ENCODE results near the gene LRRN2. TPM values are rescaled to one million over a fixed set of nuclear protein-coding genes. Genes with fewer than 3 reads are reported as not detected.

The LRRN2 gene
- total and polyA plus RNA-seq, 9 donors: 0.23 to 9.7 (median 3.7) TPM

GRCh38 chr1:204731985-204732575 lies 46.5 kb upstream of the LRRN2 start:
- no peak overlapping the region for H3K27ac ChIP-seq
- H3K36me3 ChIP-seq: no peaks in the 10 kb centered on the region
- 83 to 89% (median 87%) methylated on average over 5 of the region's 5 CpGs for WGBS, 3 donors
- DNase-seq: no peak
- no peak overlapping the region for H3K4me3 ChIP-seq
- intact Hi-C loops (cut with DNase I): no loop called here
- no peaks in the 10 kb centered on the region for H3K27me3 ChIP-seq
- TF ChIP-seq POLR2A (IDR thresholded peaks at IDR 0.05) (no peak), EP300 (IDR thresholded peaks at IDR 0.05) (no peak)
- TF ChIP-seq, protein P1, sequence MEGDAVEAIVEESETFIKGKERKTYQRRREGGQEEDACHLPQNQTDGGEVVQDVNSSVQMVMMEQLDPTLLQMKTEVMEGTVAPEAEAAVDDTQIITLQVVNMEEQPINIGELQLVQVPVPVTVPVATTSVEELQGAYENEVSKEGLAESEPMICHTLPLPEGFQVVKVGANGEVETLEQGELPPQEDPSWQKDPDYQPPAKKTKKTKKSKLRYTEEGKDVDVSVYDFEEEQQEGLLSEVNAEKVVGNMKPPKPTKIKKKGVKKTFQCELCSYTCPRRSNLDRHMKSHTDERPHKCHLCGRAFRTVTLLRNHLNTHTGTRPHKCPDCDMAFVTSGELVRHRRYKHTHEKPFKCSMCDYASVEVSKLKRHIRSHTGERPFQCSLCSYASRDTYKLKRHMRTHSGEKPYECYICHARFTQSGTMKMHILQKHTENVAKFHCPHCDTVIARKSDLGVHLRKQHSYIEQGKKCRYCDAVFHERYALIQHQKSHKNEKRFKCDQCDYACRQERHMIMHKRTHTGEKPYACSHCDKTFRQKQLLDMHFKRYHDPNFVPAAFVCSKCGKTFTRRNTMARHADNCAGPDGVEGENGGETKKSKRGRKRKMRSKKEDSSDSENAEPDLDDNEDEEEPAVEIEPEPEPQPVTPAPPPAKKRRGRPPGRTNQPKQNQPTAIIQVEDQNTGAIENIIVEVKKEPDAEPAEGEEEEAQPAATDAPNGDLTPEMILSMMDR (IDR thresholded peaks at IDR 0.05): no peak
- no peaks in the 10 kb centered on the region for H3K9me3 ChIP-seq
- no peaks in the 10 kb centered on the region for H3K4me1 ChIP-seq (ENCODE audit: insufficient read depth)

GRCh38 chr1:204731509-204731908 lies 46.0 kb upstream of the LRRN2 start:
- TF ChIP-seq EP300 (IDR thresholded peaks at IDR 0.05) (no peak), POLR2A (IDR thresholded peaks at IDR 0.05) (no peak)
- TF ChIP-seq, protein P1 (IDR thresholded peaks at IDR 0.05): no peak
- Histone ChIP-seq H3K36me3 (no peaks in the 10 kb centered on the region), H3K27ac (no peak overlapping the region), H3K4me1 (ENCODE audit: insufficient read depth) (no peaks in the 10 kb centered on the region), H3K27me3 (no peaks in the 10 kb centered on the region), H3K4me3 (no peak overlapping the region), H3K9me3 (no peaks in the 10 kb centered on the region)
- no peak for DNase-seq
- 56 to 58% (median 56%) methylated on average over 6 of the region's 6 CpGs for WGBS, 3 donors
- intact Hi-C loops (cut with DNase I): no loop called here

GRCh38 chr1:204730826-204731459 lies 45.4 kb upstream of the LRRN2 start:
- DNase-seq: no peak
- H3K4me1 ChIP-seq (ENCODE audit: insufficient read depth): no peaks in the 10 kb centered on the region
- WGBS, 3 donors: 63 to 68% (median 63%) methylated on average over 9 of the region's 9 CpGs
- intact Hi-C loops (cut with DNase I): no loop called here
- no peak overlapping the region for H3K27ac ChIP-seq
- no peak overlapping the region for H3K4me3 ChIP-seq
- H3K27me3 ChIP-seq: no peaks in the 10 kb centered on the region
- TF ChIP-seq POLR2A (IDR thresholded peaks at IDR 0.05): no peak
- no peak for TF ChIP-seq EP300 (IDR thresholded peaks at IDR 0.05)
- TF ChIP-seq, protein P1 (IDR thresholded peaks at IDR 0.05): no peak
- H3K9me3 ChIP-seq: no peaks in the 10 kb centered on the region
- H3K36me3 ChIP-seq: no peaks in the 10 kb centered on the region

DNA sequence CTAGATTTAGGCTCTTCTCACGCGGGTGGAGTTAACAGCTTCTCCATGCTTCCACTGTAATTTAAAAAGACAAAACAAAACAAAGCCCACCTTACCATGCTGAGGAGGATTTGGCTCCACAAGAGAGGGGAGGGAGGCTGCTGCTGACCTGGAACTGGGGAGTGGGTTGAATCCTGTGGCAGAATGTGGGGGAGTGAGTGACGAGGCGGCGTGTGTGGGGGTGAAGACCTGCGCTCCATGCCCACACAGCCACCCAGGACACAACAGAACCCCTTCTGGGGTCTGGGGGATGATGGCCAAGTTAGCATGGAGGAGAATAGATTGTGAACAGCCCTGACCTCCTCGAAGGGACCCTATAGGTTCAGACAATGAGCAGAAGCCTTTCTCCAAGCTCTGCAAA lies 44.0 kb upstream of the LRRN2 start:
- intact Hi-C loops (cut with DNase I): no loop called here
- H3K4me1 ChIP-seq (ENCODE audit: insufficient read depth): no peaks in the 10 kb centered on the region
- H3K27ac ChIP-seq: no peak overlapping the region
- H3K36me3 ChIP-seq: no peaks in the 10 kb centered on the region
- no peak for DNase-seq
- 85 to 86% (median 85%) methylated on average over 7 of the region's 7 CpGs for WGBS, 3 donors
- no peak overlapping the region for H3K4me3 ChIP-seq
- no peaks in the 10 kb centered on the region for H3K9me3 ChIP-seq
- no peaks in the 10 kb centered on the region for H3K27me3 ChIP-seq
- TF ChIP-seq, protein P1 (IDR thresholded peaks at IDR 0.05): no peak
- TF ChIP-seq POLR2A (IDR thresholded peaks at IDR 0.05) (no peak), EP300 (IDR thresholded peaks at IDR 0.05) (no peak)
